ENCODE results near the gene CALM1.

Gene CALM1

DNA sequence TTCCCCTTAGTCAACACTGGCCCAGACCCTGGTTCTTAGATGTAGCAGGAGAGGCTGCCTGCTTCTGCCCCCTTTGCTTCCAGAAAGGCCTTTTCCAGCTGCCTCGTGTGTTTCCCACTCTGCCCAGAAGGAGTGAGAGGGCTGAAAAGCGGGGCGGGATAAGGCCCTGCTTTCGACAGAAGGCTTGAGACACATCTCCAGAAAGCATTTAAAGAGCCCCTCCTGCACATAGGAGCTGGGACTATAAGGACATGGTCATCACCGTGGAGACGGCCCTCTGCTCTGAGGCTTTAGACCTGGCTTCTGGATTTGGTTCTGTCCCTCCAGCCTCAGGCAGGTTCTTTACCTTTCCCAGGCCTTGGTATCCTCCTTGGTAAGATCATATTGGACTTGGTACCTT, 11.9 kb downstream of the CALM1 start:
- DNase-seq (ENCODE audit: low read depth, low spot score), result no peak
- Histone ChIP-seq H3K9me3 (ENCODE audit: low read depth, low read length) (no peaks in the 10 kb centered on the region), H3K9ac (ENCODE audit: insufficient read length) (no peak overlapping the region), H3K27ac (no peak overlapping the region), H3K36me3 (ENCODE audit: insufficient read depth, low read length) (peaks cover 20% of the 10 kb centered on the region), H3K4me3 (no peak overlapping the region)
- TF ChIP-seq FOXP2 (optimal IDR thresholded peaks at IDR 0.05; ENCODE audit: control extremely low read depth, extremely low read length, insufficient read depth) (no peak), POLR2AphosphoS5 (IDR thresholded peaks at IDR 0.05; ENCODE audit: borderline replicate concordance, low read depth, low read length) (no peak), EZH2 (IDR thresholded peaks at IDR 0.05) (no peak)

DNA sequence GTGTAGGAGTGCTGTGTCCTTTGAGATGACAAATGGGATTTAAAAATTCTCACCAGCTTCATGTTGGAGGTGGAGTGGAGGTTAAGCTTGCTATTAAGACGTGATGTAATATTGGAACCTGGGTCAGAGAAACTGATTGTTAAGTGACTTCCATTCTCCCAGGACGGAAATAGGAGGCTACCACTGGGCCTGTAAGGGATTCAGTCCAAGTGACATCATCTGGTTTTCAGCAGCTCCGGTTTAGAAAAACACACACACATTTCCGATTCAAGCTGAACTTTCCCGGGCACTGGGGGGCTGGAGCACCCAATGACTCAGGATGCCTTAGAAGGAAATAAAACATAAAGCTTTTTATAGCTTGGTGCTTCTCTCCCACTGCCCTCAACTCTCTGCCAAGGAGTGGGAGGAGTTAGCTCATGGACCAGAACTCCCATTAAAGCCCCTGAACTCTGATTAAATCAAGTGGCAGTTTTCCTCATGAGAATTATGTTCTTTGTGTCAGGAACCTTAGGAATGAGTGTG, 12.4 kb downstream of the CALM1 start:
- no peak overlapping the region for H3K9ac ChIP-seq (ENCODE audit: insufficient read length)
- TF ChIP-seq FOXP2 (optimal IDR thresholded peaks at IDR 0.05; ENCODE audit: control extremely low read depth, extremely low read length, insufficient read depth) (no peak), EZH2 (IDR thresholded peaks at IDR 0.05) (no peak), POLR2AphosphoS5 (IDR thresholded peaks at IDR 0.05; ENCODE audit: borderline replicate concordance, low read depth, low read length) (no peak)
- H3K9me3 ChIP-seq (ENCODE audit: low read depth, low read length), result no peaks in the 10 kb centered on the region
- DNase-seq (ENCODE audit: low read depth, low spot score), result no peak
- no peak overlapping the region for H3K4me3 ChIP-seq
- H3K36me3 ChIP-seq (ENCODE audit: insufficient read depth, low read length), result peaks cover 15% of the 10 kb centered on the region
- H3K27ac ChIP-seq, result no peak overlapping the region

DNA sequence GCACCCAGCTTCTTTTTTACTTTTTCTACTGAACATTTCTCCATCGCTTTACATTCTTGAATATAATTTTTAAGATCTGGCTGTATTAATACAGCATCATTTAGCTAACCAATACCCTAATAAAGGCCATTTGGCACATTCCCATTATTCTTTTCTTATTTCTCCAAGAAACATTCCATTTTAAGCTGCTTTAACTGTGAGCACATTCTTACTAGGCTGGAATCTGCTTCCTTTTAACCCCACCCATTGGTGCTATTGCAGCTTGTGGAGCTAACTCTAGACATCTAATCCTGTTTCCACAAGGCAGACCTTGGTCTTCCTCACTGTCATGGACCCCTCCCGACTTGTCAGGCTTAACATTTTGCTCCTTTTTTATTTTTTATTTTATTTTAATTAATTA, 15.2 kb downstream of the CALM1 start:
- no peak for DNase-seq (ENCODE audit: low read depth, low spot score)
- TF ChIP-seq EZH2 (IDR thresholded peaks at IDR 0.05) (no peak), FOXP2 (optimal IDR thresholded peaks at IDR 0.05; ENCODE audit: control extremely low read depth, extremely low read length, insufficient read depth) (no peak), POLR2AphosphoS5 (IDR thresholded peaks at IDR 0.05; ENCODE audit: borderline replicate concordance, low read depth, low read length) (no peak)
- Histone ChIP-seq H3K27ac (no peak overlapping the region), H3K9ac (ENCODE audit: insufficient read length) (no peak overlapping the region), H3K9me3 (ENCODE audit: low read depth, low read length) (no peaks in the 10 kb centered on the region), H3K4me3 (no peak overlapping the region), H3K36me3 (ENCODE audit: insufficient read depth, low read length) (no peaks in the 10 kb centered on the region)

DNA sequence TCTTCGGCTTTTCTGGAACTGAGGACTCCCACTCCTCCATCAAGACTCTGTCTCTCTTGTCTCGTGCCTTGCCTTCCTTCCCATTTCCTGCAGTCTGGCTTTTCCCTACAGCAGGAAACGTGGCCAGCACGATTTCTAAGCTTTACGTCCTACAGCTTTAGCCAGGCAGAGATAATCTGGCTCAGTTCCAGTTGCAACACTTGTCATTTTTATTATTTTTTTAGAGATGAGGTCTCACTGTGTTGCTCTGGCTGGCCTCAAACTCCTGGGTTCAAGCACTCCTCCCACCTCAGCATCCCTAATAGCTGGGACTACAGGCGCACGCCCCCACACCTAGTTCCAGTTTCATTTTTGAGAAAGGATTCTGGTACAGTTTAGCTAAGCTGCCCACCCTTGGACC, 19.9 kb downstream of the CALM1 start:
- H3K36me3 ChIP-seq (ENCODE audit: insufficient read depth, low read length), result no peaks in the 10 kb centered on the region
- H3K4me3 ChIP-seq, result no peak overlapping the region
- no peak for DNase-seq (ENCODE audit: low read depth, low spot score)
- TF ChIP-seq FOXP2 (optimal IDR thresholded peaks at IDR 0.05; ENCODE audit: control extremely low read depth, extremely low read length, insufficient read depth) (no peak), EZH2 (IDR thresholded peaks at IDR 0.05) (no peak), POLR2AphosphoS5 (IDR thresholded peaks at IDR 0.05; ENCODE audit: borderline replicate concordance, low read depth, low read length) (no peak)
- no peak overlapping the region for H3K27ac ChIP-seq
- no peaks in the 10 kb centered on the region for H3K9me3 ChIP-seq (ENCODE audit: low read depth, low read length)
- no peak overlapping the region for H3K9ac ChIP-seq (ENCODE audit: insufficient read length)

DNA sequence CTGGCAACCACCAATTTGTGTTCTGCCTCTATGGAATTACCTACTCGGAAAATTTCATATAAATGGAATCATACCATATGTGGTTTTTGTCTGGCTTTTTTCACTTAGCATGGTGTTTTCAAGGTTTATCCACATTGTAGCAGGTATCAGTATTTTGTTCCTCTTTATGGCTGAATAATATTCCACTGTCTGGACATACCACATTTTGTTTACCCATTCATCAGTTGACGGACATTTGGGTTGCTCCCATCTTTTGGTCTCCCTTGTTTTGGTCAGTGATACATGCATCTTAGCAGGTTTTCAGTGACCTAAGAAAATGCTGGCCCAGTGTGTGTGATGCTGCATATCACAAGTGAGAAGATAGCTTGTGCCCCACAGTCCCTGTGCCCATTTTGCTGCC, 21.2 kb downstream of the CALM1 start:
- Histone ChIP-seq H3K36me3 (ENCODE audit: insufficient read depth, low read length) (no peaks in the 10 kb centered on the region), H3K27ac (no peak overlapping the region), H3K4me3 (no peak overlapping the region), H3K9me3 (ENCODE audit: low read depth, low read length) (no peaks in the 10 kb centered on the region), H3K9ac (ENCODE audit: insufficient read length) (no peak overlapping the region)
- DNase-seq (ENCODE audit: low read depth, low spot score), result no peak
- TF ChIP-seq FOXP2 (optimal IDR thresholded peaks at IDR 0.05; ENCODE audit: control extremely low read depth, extremely low read length, insufficient read depth), result no peak
- TF ChIP-seq EZH2 (IDR thresholded peaks at IDR 0.05), result no peak
- no peak for TF ChIP-seq POLR2AphosphoS5 (IDR thresholded peaks at IDR 0.05; ENCODE audit: borderline replicate concordance, low read depth, low read length)

DNA sequence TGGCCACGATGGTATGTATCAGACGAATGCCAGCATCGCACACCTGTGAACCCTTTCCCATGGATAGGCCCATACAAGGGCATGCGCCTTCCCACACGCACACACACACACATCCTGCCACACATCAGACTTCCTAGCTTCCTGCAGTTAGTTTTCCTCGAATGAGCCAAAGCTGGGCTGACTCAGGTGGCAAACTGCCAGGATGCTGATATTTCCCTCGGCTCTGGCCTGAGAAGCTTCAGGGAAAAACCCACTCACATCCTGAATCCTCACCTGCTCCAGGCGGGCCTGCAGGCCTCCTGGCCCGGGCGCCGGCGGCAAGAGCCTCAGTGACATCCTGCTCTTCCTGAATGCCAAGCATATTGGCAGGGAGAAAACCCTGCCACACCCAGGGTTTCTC, 22.4 kb downstream of the CALM1 start:
- H3K9ac ChIP-seq (ENCODE audit: insufficient read length), result no peak overlapping the region

DNA sequence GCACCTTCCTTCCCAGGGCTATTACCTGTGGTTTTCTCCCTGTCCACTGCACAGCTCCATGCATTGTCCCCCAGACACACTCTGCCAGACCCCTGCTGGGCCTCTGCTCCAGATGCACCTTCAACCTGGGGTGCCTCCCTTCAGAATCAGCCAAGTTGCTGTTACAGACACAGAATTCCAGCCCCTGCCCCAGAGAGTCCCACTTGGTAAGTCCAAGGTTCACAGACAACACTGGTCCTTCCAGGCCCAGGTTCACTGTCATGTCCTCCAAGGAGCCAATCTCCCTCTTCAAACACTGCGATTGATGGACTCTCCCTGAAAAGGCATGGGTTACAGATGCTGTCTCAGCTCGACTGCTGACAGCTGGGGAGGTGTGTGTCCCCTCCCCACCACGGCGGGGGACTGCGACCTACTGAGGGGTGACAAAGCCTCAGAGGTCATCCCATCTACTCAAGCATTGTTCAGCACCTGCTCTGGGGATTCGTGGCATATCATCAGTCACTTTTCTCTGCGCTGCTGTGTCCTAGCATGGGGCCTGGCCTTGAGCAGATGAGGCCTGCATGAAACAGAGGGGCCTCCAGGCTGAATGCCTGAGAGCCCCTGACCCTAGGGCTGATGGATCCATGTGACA, 24.3 kb downstream of the CALM1 start:
- Histone ChIP-seq H3K9ac (ENCODE audit: insufficient read length) (no peak overlapping the region), H3K9me3 (ENCODE audit: low read depth, low read length) (no peaks in the 10 kb centered on the region), H3K27ac (no peak overlapping the region), H3K4me3 (no peak overlapping the region), H3K36me3 (ENCODE audit: insufficient read depth, low read length) (no peaks in the 10 kb centered on the region)
- TF ChIP-seq POLR2AphosphoS5 (IDR thresholded peaks at IDR 0.05; ENCODE audit: borderline replicate concordance, low read depth, low read length) (no peak), EZH2 (IDR thresholded peaks at IDR 0.05) (no peak), FOXP2 (optimal IDR thresholded peaks at IDR 0.05; ENCODE audit: control extremely low read depth, extremely low read length, insufficient read depth) (no peak)
- DNase-seq (ENCODE audit: low read depth, low spot score), result no peak

More for the DNA sequence above, 22.4 kb downstream of the CALM1 start:
- H3K4me3 ChIP-seq, result no peak overlapping the region
- TF ChIP-seq FOXP2 (optimal IDR thresholded peaks at IDR 0.05; ENCODE audit: control extremely low read depth, extremely low read length, insufficient read depth) (no peak), POLR2AphosphoS5 (IDR thresholded peaks at IDR 0.05; ENCODE audit: borderline replicate concordance, low read depth, low read length) (no peak), EZH2 (IDR thresholded peaks at IDR 0.05) (no peak)
- DNase-seq (ENCODE audit: low read depth, low spot score), result no peak
- no peaks in the 10 kb centered on the region for H3K9me3 ChIP-seq (ENCODE audit: low read depth, low read length)
- H3K36me3 ChIP-seq (ENCODE audit: insufficient read depth, low read length), result no peaks in the 10 kb centered on the region
- no peak overlapping the region for H3K27ac ChIP-seq

DNA sequence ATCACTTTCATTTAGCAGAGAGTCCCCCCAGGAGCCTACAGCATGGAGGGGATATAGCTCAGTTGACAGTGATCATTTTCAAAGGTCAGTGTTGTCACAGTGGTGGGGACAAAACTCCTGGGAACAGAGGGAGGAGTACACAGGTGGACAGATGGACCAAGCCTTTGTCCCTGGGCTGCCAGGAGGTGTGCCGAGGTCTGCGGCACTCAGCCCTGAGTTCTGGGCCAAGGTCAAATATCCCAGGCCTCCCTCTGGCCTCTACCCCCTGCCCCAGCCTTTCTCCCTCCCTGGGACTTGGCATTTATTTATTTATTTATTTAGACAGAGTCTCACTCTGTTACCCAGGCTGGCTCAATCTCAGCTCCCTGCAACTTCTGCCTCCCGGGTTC, 24.8 kb downstream of the CALM1 start:
- no peaks in the 10 kb centered on the region for H3K9me3 ChIP-seq (ENCODE audit: low read depth, low read length)
- no peak overlapping the region for H3K9ac ChIP-seq (ENCODE audit: insufficient read length)
- no peaks in the 10 kb centered on the region for H3K36me3 ChIP-seq (ENCODE audit: insufficient read depth, low read length)
- no peak for DNase-seq (ENCODE audit: low read depth, low spot score)
- H3K4me3 ChIP-seq, result no peak overlapping the region
- TF ChIP-seq FOXP2 (optimal IDR thresholded peaks at IDR 0.05; ENCODE audit: control extremely low read depth, extremely low read length, insufficient read depth) (no peak), EZH2 (IDR thresholded peaks at IDR 0.05) (no peak)
- H3K27ac ChIP-seq, result no peak overlapping the region

DNA sequence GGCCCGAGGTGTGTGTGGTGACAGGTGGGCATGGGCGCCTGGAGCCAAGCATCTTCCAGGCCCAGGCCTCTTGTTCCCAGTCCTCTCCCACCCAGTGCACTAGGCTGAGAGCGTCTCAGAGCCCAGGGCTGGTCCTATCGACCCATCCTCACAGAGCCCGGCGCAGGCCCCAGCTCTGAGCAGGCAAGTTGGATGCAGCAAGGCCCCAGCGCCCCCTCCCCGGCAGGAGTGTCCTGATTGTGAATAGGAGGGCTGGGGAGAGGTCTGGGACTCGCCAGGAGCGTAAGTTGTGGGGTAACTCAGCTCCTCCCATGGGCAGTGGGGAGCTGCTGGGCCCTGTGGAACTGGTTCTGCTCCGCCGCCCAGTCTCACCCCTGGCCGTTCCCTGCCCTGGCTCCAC, 26.3 kb downstream of the CALM1 start:
- no peak for TF ChIP-seq FOXP2 (optimal IDR thresholded peaks at IDR 0.05; ENCODE audit: control extremely low read depth, extremely low read length, insufficient read depth)
- no peak for TF ChIP-seq EZH2 (IDR thresholded peaks at IDR 0.05)
- no peak for TF ChIP-seq POLR2AphosphoS5 (IDR thresholded peaks at IDR 0.05; ENCODE audit: borderline replicate concordance, low read depth, low read length)
- no peak overlapping the region for H3K27ac ChIP-seq
- no peak overlapping the region for H3K4me3 ChIP-seq
- no peak for DNase-seq (ENCODE audit: low read depth, low spot score)
- no peak overlapping the region for H3K9ac ChIP-seq (ENCODE audit: insufficient read length)
- H3K9me3 ChIP-seq (ENCODE audit: low read depth, low read length), result no peaks in the 10 kb centered on the region
- H3K36me3 ChIP-seq (ENCODE audit: insufficient read depth, low read length), result no peaks in the 10 kb centered on the region
